GM19455 (cell line): ENCODE results near the gene HELB.

Source experiments
- ATAC-seq: cut with Tn5 transposase; IDR thresholded peaks from one replicate; pipeline ENCODE4 v1.9.1; 2021; ENCODE audit not compliant: unreplicated experiment

HELB gene

GRCh38 chr12:66302827-66303169 lies 505 bp downstream of the HELB start:
- ATAC-seq, result no peak

DNA sequence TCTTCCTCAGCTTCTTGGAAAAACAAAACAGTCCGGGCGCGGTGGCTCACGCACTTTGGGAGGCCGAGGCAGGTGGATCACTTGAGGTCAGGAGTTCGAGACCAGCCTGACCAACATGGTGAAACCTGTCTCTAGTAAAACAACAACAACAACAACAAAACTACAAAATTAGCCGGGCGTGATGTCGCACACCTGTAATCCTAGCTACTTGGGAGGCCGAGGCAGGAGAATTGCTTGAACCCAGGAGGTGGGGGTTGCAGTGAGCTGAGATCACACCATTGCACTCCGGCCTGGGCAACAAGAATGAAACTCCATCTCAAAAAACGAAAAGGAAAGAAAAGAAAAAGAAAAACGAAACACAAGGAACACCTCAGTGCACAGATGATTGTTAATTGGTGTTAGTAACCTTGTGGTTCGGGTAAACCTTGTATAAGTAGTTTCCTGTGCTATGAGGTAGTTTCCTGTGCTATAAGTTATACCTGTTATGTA lies 1.1 kb downstream of the HELB start:
- ATAC-seq, result peak; percentile 35

- no peak for ATAC-seq
Observed at GRCh38 chr12:66304296-66304900, 2.1 kb downstream of the HELB start.

- ATAC-seq, result no peak
Observed at GRCh38 chr12:66309606-66310005, 7.3 kb downstream of the HELB start.

DNA sequence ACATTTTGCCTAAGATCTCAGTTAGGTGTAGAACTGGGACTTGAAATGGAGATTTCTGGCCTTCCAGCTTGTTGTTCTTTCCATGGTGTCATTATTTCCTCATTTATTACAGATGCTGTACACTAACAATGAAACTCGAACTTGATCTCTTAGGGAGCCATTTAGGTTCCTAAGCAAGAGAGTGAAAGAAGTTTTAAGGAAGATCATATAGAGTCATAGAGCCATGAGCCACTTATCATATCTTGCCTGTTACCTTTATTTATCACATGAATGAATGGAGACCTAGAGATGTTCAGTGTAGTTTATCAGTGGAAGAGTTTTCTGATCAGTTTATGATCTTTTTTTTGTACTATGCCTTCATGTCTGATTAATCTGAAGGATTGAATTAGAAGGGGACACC lies 9.9 kb downstream of the HELB start:
- ATAC-seq, result no peak

DNA sequence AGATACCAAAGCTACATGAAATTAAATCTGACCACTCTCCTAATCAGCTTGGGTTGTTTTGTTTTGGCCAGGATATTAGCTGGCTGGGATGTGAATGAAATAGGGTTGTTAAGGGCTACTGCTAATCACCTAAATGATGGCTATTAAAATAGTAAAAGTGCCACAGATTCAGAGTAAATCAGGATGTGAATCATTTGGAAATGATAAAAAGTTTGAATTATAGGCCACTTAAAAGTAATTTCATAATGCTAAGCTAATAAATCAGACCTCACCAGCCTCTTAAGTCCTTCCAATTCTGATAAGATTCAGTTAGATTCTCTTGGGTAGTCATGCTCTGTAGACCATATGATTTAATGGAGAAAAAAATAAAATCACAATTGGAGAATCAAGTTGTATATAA lies 12.0 kb downstream of the HELB start:
- ATAC-seq, result no peak

DNA sequence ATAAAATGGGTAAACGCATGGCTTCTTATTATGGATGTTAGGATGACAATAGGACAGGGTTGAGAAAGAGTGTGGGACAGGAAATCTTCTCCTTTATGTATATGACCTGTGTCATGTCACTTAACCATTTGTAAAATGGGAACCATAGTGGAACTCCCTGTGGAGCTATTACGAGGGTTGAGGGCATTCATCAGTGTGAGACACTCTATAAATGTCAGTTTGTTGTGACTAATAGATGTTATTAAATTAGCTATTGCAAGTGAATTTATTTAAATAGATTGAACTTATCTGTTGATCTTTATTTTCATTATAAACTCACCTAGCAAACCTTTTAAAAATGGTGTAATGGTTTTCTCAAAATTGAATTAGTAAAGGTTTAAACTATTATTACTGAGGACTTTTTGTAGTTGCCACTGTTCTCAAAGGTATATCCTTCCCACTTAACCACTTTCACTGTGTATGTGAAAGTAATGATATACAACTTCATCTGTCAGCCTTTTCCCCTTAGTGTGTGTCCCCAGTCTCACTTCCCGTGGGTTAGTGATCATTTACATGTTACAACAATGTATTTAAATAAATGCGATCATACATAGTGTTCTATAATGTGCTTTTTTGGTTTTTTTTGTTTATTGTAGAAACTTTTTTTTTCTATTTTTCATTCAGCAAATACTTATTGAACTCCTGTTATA lies 17.1 kb downstream of the HELB start:
- no peak for ATAC-seq

DNA sequence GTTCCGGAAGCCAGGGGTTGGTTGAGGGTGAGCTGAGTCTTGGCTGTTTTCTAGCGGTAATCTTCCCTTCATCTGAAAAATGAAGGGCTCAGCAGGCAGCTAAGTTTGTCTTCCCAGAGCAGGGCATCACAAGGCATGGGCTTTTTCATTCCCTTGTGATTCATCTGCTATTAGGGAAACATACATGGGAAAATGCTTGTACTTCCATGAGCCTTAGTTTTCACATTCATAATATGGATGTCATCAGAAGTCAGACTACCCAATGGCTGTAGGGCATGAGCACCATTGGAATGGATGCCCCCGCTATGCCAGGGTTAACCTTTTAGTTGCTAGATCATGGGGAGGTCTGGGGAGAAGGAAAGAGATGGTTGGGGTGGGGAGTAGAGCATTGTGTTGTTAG lies 18.7 kb downstream of the HELB start:
- ATAC-seq, result no peak

GRCh38 chr12:66321435-66321834 lies 19.1 kb downstream of the HELB start:
- ATAC-seq, result no peak

- ATAC-seq, result no peak
Observed at GRCh38 chr12:66323017-66323416, 20.7 kb downstream of the HELB start.

DNA sequence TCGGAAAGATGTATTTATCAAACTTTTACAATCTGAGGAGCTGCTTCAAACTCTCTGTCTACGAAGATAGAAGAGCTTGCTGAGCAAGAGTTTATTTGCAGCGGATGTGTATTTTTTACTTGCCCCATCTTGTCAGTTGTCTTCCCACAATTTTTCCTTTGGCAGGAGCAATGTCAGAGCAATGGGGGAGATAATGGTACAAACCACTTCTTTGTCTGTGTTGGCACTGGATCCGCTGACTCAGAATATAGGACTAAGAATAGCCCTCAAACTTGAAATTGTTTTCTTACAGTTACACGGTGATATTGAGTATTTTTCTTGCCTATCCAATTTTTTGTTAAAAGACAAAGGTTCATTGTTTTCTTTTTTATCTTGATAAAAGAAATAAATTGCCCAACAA lies 27.6 kb downstream of the HELB start:
- ATAC-seq, result no peak

DNA sequence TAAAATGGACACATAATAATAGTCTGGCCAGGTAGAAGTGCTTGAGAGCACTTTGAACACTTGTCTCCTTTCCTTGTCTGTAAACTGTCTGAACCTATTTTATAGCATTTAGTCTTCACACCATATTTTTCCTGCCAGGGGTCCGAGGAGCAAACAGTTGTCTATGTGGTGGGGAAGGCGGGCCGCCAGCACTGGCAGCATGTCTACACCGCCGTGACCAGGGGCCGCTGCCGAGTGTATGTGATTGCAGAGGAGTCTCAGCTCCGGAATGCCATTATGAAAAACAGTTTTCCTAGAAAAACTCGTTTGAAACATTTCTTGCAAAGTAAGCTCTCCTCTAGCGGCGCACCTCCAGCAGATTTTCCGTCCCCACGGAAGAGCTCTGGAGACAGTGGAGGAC lies 28.7 kb downstream of the HELB start:
- ATAC-seq, result no peak

GRCh38 chr12:66331814-66332213 lies 29.5 kb downstream of the HELB start:
- no peak for ATAC-seq

- ATAC-seq, result no peak
Observed at GRCh38 chr12:66335746-66336145, 33.5 kb downstream of the HELB start.

DNA sequence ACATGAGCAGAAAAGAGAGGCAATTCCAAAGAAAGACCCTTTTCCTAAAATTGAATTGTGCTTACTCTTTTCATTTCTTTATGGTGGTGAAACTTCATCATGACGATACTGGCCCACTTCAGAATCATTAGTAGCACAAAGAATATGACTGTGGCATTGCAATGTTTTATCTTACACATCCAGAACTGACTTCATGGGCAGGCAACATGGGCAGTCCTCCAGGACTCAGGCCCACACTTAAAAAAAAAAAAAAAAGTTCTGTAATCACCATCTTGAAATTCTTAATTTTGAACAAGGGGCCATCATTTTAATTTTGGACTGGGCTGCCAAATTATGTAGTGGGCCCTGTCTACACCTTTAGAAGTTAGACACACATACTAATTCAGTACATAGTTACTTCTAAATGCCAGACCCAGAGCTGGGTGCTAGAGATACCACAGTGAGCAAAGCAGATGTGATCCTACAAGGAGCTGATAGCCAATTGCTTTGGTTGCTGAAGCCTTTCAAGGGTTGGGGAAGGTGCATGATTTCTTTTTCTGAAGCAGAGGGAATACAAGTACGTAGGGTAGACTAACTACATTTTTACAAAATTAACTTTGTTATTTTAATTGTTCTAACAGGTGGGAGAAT lies 35.2 kb downstream of the HELB start:
- ATAC-seq, result no peak

GRCh38 chr12:66340131-66340530 lies 37.8 kb downstream of the HELB start:
- no peak for ATAC-seq

DNA sequence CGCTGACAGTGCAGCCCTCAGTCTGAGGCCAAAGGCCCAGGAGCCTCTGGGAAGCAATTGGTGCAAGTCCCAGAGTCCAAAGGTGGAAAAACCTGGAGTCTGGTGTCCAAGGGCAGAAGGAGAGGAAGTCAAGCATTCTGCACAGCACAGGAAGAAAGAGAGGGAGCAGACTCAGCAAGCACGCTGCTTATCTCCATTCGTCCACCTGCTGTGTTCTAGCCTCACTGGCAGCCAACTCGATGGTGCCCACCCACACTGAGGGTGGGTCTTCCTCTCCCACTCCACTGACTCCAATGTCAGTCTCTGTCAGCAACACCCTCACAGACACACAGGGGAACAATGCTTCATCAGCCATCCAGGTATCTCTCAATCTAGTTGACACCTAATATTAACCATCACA lies 38.8 kb downstream of the HELB start:
- no peak for ATAC-seq

DNA sequence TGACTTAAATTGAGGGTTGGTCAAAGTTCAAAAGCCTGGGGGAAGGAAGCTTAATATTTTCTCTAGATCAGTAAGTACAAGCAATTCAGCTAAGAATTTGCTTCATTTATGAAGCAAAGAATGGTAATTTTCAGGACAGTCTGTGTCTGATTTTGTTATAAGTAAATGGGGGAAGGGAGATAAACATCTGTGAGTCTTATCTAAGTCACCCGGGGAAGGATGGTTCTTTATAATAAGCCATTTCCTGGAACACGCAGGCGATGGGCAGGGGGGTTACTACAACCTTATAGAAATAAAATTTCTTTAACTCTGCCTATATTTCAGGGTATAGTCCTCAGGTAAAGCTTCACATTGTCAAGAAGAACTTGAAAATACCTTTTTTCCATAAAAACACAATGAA lies 42.9 kb downstream of the HELB start:
- no peak for ATAC-seq

DNA sequence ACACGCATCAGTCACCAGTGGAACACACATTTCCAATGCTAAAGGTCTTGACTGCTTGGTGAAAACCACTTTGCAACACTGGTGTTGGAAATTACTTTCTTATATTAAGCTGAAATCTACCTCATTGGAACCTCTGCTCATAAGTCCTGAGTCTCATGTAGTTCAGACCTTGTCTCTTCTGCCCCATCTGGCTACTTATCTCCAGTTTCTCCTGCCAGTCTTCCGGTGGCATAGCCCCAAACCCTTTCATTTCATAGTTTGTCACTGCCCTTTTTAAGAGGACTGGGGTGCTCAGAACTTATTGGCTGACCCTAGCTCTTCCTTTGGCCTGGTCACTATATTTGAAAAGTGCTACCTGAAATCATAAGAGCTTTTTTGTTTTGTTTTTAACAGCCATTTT lies 43.7 kb downstream of the HELB start:
- ATAC-seq, result no peak

GRCh38 chr12:66351301-66351700 lies 49.0 kb downstream of the HELB start:
- ATAC-seq, result no peak

- no peak for ATAC-seq
Observed at GRCh38 chr12:66352197-66352596, 49.9 kb downstream of the HELB start.

GRCh38 chr12:66352899-66353298 lies 50.6 kb downstream of the HELB start:
- no peak for ATAC-seq

DNA sequence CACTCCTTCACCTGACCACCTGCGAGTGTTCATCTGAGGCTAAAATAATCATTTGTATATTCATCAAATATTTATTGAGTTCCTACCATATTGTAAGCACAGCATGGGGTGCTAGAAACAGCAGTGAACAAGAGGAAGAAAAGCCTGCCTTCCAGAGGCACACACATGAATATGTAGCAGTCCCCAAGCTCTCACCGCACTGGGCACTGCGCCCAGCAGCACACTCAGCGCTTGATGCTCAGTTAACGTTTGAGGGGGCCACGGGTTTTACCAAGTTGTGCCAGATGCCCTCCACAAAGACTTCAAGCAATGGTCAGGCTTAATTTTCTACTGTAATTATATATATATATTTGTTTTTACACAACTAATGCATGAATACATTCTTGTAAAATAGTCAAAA lies 52.0 kb downstream of the HELB start:
- ATAC-seq, result no peak
